AG10803 (cell line): ENCODE data around the gene UVRAG.
A peak's percentile ranks its signal among the peaks of the same experiment; 100 is the strongest.
"Not testable (repeated sequence)": the region's sequence is repeated elsewhere in the genome, so short reads cannot be mapped to it uniquely, and the experiment has no call there.

Experiments used
- DNase-seq: peaks from one replicate; pipeline ENCODE4 v3.0.0; 2010; ENCODE audit warnings: low read depth
- H3K4me3 ChIP-seq: 2 replicates; pipeline ENCODE4 v1.5.1; 2011; ENCODE audit warnings: mild to moderate bottlenecking, low read length, control low read depth
- CTCF ChIP-seq: conservative IDR thresholded peaks from 2 replicates; pipeline ENCODE4 v1.5.1; 2011; ENCODE audit warnings: mild to moderate bottlenecking, low read length, control low read depth, inconsistent platforms

Gene UVRAG

DNA sequence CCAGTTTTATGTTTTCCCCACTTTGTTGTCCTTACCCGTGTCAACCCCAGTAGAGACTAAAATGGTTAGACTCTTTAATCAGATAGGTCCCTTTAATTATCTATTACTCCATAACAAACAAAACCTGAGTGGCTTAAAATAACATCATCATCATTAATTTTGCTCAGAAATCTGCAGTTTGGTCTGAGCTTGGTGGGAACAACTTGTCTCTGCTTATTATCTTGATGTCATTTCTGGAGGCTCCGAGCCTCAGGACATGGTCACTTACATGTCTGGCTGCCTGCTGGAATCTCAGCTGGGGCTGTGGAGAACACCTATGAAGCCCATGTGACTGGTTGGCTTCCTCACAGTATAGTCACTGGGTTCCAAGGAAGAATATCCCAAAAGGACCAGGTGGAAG lies 26.7 kb downstream of the UVRAG start:
- no peak for DNase-seq
- no peak for TF ChIP-seq CTCF
- no peak overlapping the region for H3K4me3 ChIP-seq

DNA sequence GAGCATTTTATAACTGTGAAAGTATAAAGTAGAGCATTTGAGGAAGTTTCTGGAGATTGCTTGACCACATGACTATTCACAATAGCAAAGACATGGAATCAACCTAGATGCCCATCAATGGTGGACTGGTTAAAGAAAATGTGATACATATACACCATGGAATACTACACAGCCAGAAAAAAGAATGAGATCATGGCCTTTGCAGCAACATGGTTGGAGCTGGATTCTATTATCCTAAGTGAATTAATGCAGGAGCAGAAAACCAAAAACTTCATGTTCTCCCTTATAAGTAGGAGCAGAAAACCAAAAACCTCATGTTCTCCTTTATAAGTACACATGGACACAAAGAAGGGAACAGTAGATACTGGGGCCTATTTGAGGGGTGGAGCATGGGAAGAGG lies 30.3 kb downstream of the UVRAG start:
- no peak for DNase-seq
- H3K4me3 ChIP-seq = no peak overlapping the region
- TF ChIP-seq CTCF = no peak

GRCh38 chr11:75849894-75850293 lies 34.9 kb downstream of the UVRAG start:
- no peak for TF ChIP-seq CTCF
- no peak overlapping the region for H3K4me3 ChIP-seq
- no peak for DNase-seq

GRCh38 chr11:75850787-75851186 lies 35.8 kb downstream of the UVRAG start:
- TF ChIP-seq CTCF = no peak
- DNase-seq = no peak
- no peak overlapping the region for H3K4me3 ChIP-seq

DNA sequence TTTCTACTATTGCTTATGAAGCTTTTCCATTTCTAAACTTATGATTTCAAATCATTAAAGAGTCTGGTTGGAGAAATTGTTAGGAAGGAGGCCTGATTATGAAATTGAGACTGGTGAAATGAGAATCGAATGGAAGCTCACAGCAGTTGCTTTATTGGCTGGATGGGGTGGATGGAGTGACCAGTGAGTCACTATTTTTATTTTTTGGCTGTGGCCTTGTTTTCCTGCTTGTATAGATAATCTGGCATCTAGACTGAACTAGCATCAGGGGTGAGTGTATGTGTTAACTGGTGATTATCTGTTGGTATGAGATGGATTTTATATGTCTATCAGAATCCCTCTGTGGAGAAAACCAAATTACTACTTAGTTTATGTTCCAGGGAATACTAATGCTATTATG lies 36.2 kb downstream of the UVRAG start:
- peak; percentile 42 for DNase-seq
- TF ChIP-seq CTCF = no peak
- no peak overlapping the region for H3K4me3 ChIP-seq

GRCh38 chr11:75852406-75853017 lies 37.5 kb downstream of the UVRAG start:
- TF ChIP-seq CTCF = no peak
- no peak overlapping the region for H3K4me3 ChIP-seq
- DNase-seq = no peak

DNA sequence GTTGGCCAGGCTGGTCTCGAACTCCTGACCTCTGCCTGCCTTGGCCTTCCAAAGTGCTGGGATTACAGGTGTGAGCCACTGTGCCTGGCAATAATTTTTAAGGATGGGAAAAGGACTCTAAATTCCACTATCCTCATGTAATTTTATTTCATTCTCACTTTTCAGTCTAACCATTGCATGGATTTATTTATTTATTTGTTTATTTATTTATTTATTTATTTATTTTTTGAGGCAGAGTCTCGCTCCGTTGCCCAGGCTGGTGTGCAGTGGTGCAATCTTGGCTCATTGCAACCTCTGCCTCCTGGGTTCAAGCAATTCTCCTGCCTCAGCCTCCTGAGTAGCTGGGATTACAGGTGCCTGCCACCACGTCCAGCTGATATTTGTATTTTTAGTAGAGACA lies 38.6 kb downstream of the UVRAG start:
- not testable (repeated sequence) for DNase-seq, H3K4me3 ChIP-seq

GRCh38 chr11:75853971-75854370 lies 39.0 kb downstream of the UVRAG start:
- TF ChIP-seq CTCF = no peak
- DNase-seq = no peak

More at GRCh38 chr11:75853971-75854370, 39.0 kb downstream of the UVRAG start:
- no peak overlapping the region for H3K4me3 ChIP-seq
